Central memory CD4-positive, alpha-beta T cell (primary cell): ENCODE data around the gene RASA3.
"Not testable (repeated sequence)": the region's sequence is repeated elsewhere in the genome, so short reads cannot be mapped to it uniquely, and the experiment has no call there.

Experiments used
- DNase-seq: peaks from one replicate; pipeline ENCODE4 v3.0.0; 2022

The RASA3 gene

GRCh38 chr13:114077933-114078325 lies 54.5 kb downstream of the RASA3 start:
- no peak for DNase-seq

- DNase-seq, result no peak
Observed at GRCh38 chr13:114077099-114077932, 55.1 kb downstream of the RASA3 start.

GRCh38 chr13:114076329-114077090 lies 55.9 kb downstream of the RASA3 start:
- DNase-seq, result no peak

- not testable (repeated sequence) for DNase-seq
Observed at GRCh38 chr13:114075811-114076210, 56.6 kb downstream of the RASA3 start.

- no peak for DNase-seq
Observed at GRCh38 chr13:114074671-114075315, 57.6 kb downstream of the RASA3 start.

GRCh38 chr13:114073881-114074612 lies 58.4 kb downstream of the RASA3 start:
- DNase-seq, result no peak

- DNase-seq, result no peak
Observed at GRCh38 chr13:114072421-114072820, 60.0 kb downstream of the RASA3 start.

GRCh38 chr13:114071991-114072390 lies 60.4 kb downstream of the RASA3 start:
- no peak for DNase-seq

GRCh38 chr13:114071410-114071809 lies 61.0 kb downstream of the RASA3 start:
- DNase-seq, result no peak

- no peak for DNase-seq
Observed at GRCh38 chr13:114070098-114070799, 62.2 kb downstream of the RASA3 start.

- DNase-seq, result no peak
Observed at GRCh38 chr13:114069376-114070097, 62.9 kb downstream of the RASA3 start.

- no peak for DNase-seq
Observed at GRCh38 chr13:114068656-114069318, 63.6 kb downstream of the RASA3 start.

GRCh38 chr13:114067886-114068651 lies 64.4 kb downstream of the RASA3 start:
- peak; percentile 44 for DNase-seq

- no peak for DNase-seq
Observed at GRCh38 chr13:114067381-114067885, 65.0 kb downstream of the RASA3 start.

GRCh38 chr13:114066956-114067355 lies 65.5 kb downstream of the RASA3 start:
- no peak for DNase-seq

- no peak for DNase-seq
Observed at GRCh38 chr13:114065926-114066774, 66.3 kb downstream of the RASA3 start.

GRCh38 chr13:114065141-114065925 lies 67.1 kb downstream of the RASA3 start:
- DNase-seq, result peak; percentile 62
